Measurements from ENCODE around the gene TST. TPM values are rescaled to one million over a fixed set of nuclear protein-coding genes. Genes with fewer than 3 reads are reported as not detected.

Gene TST
- polyA plus RNA-seq, 1 donor from 2014 or later, result 5.4 TPM

GRCh38 chr22:37030560-37031281, 11.5 kb upstream of the TST start:
- Histone ChIP-seq H3K27ac (ENCODE audit: low read length) (no peak overlapping the region), H3K9me3 (ENCODE audit: low read length) (no peaks in the 10 kb centered on the region), H3K27me3 (ENCODE audit: insufficient read depth, low read depth, low read length) (no peaks in the 10 kb centered on the region), H2AFZ (ENCODE audit: low read depth, low read length) (no peak overlapping the region), H3F3A (ENCODE audit: insufficient read depth, low read length, poor library complexity, severe bottlenecking) (no peaks in the 10 kb centered on the region), H3K9me2 (ENCODE audit: insufficient read depth, low read length) (no peaks in the 10 kb centered on the region), H3K4me2 (ENCODE audit: low read length) (no peak overlapping the region), H3K4me3 (ENCODE audit: low read length) (no peak overlapping the region), H3K9ac (ENCODE audit: low read length) (no peak overlapping the region), H3K79me2 (replicated peaks; ENCODE audit: insufficient read depth, low read length) (no peaks in the 10 kb centered on the region), H3K36me3 (ENCODE audit: insufficient read depth, low read length) (no peaks in the 10 kb centered on the region), H4K20me1 (ENCODE audit: insufficient read depth) (no peaks in the 10 kb centered on the region)
- TF ChIP-seq EZH2 (IDR thresholded peaks at IDR 0.05; ENCODE audit: borderline replicate concordance, insufficient read depth, low read length, poor library complexity, severe bottlenecking) (no peak), TAF1 (IDR thresholded peaks at IDR 0.05; ENCODE audit: low read depth) (no peak), MXI1 (conservative IDR thresholded peaks at IDR 0.05; ENCODE audit: poor library complexity, severe bottlenecking) (no peak), POLR2AphosphoS5 (IDR thresholded peaks at IDR 0.05) (no peak), RAD21 (conservative IDR thresholded peaks at IDR 0.05) (no peak), EP300 (conservative IDR thresholded peaks at IDR 0.05; ENCODE audit: poor library complexity, severe bottlenecking) (no peak), SMC3 (conservative IDR thresholded peaks at IDR 0.05; ENCODE audit: poor library complexity) (no peak), REST (IDR thresholded peaks at IDR 0.05; ENCODE audit: borderline replicate concordance) (no peak)
- TF ChIP-seq, protein P1, sequence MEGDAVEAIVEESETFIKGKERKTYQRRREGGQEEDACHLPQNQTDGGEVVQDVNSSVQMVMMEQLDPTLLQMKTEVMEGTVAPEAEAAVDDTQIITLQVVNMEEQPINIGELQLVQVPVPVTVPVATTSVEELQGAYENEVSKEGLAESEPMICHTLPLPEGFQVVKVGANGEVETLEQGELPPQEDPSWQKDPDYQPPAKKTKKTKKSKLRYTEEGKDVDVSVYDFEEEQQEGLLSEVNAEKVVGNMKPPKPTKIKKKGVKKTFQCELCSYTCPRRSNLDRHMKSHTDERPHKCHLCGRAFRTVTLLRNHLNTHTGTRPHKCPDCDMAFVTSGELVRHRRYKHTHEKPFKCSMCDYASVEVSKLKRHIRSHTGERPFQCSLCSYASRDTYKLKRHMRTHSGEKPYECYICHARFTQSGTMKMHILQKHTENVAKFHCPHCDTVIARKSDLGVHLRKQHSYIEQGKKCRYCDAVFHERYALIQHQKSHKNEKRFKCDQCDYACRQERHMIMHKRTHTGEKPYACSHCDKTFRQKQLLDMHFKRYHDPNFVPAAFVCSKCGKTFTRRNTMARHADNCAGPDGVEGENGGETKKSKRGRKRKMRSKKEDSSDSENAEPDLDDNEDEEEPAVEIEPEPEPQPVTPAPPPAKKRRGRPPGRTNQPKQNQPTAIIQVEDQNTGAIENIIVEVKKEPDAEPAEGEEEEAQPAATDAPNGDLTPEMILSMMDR (IDR thresholded peaks at IDR 0.05; ENCODE audit: poor library complexity, severe bottlenecking), result no peak

GRCh38 chr22:37028692-37029674, 9.7 kb upstream of the TST start:
- Histone ChIP-seq H2AFZ (ENCODE audit: low read depth, low read length) (no peak overlapping the region), H3K9me2 (ENCODE audit: insufficient read depth, low read length) (no peaks in the 10 kb centered on the region), H3K4me3 (ENCODE audit: low read length) (no peak overlapping the region), H3K27me3 (ENCODE audit: insufficient read depth, low read depth, low read length) (no peaks in the 10 kb centered on the region), H3K79me2 (replicated peaks; ENCODE audit: insufficient read depth, low read length) (no peaks in the 10 kb centered on the region), H3K36me3 (ENCODE audit: insufficient read depth, low read length) (no peaks in the 10 kb centered on the region), H3K9me3 (ENCODE audit: low read length) (no peaks in the 10 kb centered on the region), H4K20me1 (ENCODE audit: insufficient read depth) (no peaks in the 10 kb centered on the region), H3K4me2 (ENCODE audit: low read length) (no peak overlapping the region), H3K9ac (ENCODE audit: low read length) (no peak overlapping the region), H3K27ac (ENCODE audit: low read length) (no peak overlapping the region), H3F3A (ENCODE audit: insufficient read depth, low read length, poor library complexity, severe bottlenecking) (no peaks in the 10 kb centered on the region)
- no peak for TF ChIP-seq MXI1 (conservative IDR thresholded peaks at IDR 0.05; ENCODE audit: poor library complexity, severe bottlenecking)
- TF ChIP-seq POLR2AphosphoS5 (IDR thresholded peaks at IDR 0.05), result no peak
- no peak for TF ChIP-seq REST (IDR thresholded peaks at IDR 0.05; ENCODE audit: borderline replicate concordance)
- TF ChIP-seq TAF1 (IDR thresholded peaks at IDR 0.05; ENCODE audit: low read depth), result no peak
- no peak for TF ChIP-seq SMC3 (conservative IDR thresholded peaks at IDR 0.05; ENCODE audit: poor library complexity)
